Ectodermal cell (in vitro differentiated cells): ENCODE measurements around the gene AP2S1. TPM values are rescaled to one million over a fixed set of nuclear protein-coding genes. Genes with fewer than 3 reads are reported as not detected.

ENCODE experiments used
- H3K27ac ChIP-seq: 2 replicates; pipeline ENCODE4 v1.7.0; 2013; ENCODE audit warnings: mild to moderate bottlenecking, low read depth, low read length; ENCODE audit not compliant: insufficient read depth, poor library complexity, severe bottlenecking
- H3K27me3 ChIP-seq: 2 replicates; pipeline ENCODE4 v1.7.0; 2013; ENCODE audit warnings: mild to moderate bottlenecking, low read length; ENCODE audit not compliant: insufficient read depth, control insufficient read depth, poor library complexity, severe bottlenecking
- H3K36me3 ChIP-seq: one replicate; pipeline ENCODE4 v1.7.0; 2013; ENCODE audit warnings: low read length; ENCODE audit not compliant: control insufficient read depth, insufficient read depth
- H3K4me1 ChIP-seq: one replicate; pipeline ENCODE4 v1.7.0; 2013; ENCODE audit warnings: low read length; ENCODE audit not compliant: control insufficient read depth, insufficient read depth
- H3K4me3 ChIP-seq: 2 replicates; pipeline ENCODE4 v1.7.0; 2013; ENCODE audit warnings: low read depth, low read length, control low read depth; ENCODE audit not compliant: insufficient read depth
- H3K9me3 ChIP-seq: 2 replicates; pipeline ENCODE4 v1.7.0; 2013; ENCODE audit warnings: mild to moderate bottlenecking, low read length, moderate library complexity; ENCODE audit not compliant: control insufficient read depth
- WGBS, 2 experiments: methylation state at CpG; one replicate each; pipeline ENCODE4 v1.1.7; 2013; ENCODE audit warnings: missing lambda C conversion rate in 2 of 2; 5-methylcytosine and 5-hydroxymethylcytosine counted together
- polyA plus RNA-seq, 4 experiments: library from polyadenylated mRNA; stranded (reverse); fragments of 50-300 nt; gene quantifications; one replicate each; pipeline ENCODE4 v1.2.3, GENCODE V29; 2013

Gene AP2S1
- 189 TPM for polyA plus RNA-seq (2013, experiment 1 of 4)
- 175 TPM for polyA plus RNA-seq (2013, experiment 2 of 4)
- polyA plus RNA-seq (2013, experiment 3 of 4): 217 TPM
- 216 TPM for polyA plus RNA-seq (2013, experiment 4 of 4)

DNA sequence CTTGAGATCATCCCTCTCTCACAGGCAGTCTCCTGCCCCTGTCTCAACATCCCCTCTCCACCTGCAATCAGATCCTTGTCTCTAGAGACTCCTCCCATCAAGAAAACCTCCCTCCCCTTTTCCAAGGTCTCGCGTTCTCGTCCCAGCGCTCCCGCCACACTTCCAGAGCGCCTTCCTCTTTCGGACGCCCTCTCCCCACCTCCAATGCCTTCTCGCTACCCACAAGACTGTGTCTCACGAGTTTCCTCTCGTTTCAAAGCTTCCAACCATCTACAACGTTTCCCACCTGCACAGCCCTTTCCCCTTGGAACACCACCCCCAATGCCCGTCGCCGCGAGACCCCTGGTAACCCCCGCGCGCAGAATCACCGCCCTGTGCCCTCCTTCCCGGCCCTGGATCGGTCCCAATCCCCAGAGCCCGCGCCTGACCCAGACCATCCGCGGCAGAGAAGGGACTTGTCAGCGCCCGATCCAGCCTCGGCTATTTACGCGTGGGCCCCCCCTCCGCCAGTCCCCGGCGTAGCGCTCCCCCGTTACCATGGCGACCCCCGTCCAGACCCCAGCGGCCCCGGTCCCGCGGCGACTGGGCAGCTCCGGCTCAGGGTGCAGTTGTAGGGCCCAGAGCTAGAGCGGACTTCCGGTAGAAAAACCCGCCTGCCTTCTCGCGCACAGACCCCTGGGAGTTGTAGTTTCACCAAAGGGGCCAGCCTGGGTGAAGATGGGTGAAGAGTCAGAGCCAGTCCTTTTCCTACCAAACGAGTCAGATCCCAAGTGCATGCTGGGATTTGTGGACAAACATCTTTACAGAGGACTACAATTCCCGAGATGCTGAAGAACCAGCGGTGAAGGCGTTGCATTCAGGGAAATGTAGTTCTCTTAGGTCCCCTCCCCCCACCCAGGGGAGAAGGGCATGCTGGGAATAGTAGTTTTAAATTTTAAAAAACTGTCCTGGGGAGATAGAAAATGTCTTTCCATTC is at the start of gene AP2S1:
Gene AP2S1 (minus strand): TSS at position 619 of the 976 bp plus-strand sequence. CDS start 80 bp downstream, at position 539.
- 0% methylated on average over 53 of the region's 53 CpGs for WGBS, 2 experiments
- H3K27me3 ChIP-seq: peaks cover 5% of the 10 kb centered on the region
- peak within 1 kb of the TSS; percentile 92 for H3K27ac ChIP-seq
- H3K36me3 ChIP-seq: peaks cover 6% of the 10 kb centered on the region
- peak within 1 kb of the TSS; percentile 96 for H3K4me3 ChIP-seq
- H3K4me1 ChIP-seq: no peaks in the 10 kb centered on the region
- H3K9me3 ChIP-seq: no peaks in the 10 kb centered on the region

DNA sequence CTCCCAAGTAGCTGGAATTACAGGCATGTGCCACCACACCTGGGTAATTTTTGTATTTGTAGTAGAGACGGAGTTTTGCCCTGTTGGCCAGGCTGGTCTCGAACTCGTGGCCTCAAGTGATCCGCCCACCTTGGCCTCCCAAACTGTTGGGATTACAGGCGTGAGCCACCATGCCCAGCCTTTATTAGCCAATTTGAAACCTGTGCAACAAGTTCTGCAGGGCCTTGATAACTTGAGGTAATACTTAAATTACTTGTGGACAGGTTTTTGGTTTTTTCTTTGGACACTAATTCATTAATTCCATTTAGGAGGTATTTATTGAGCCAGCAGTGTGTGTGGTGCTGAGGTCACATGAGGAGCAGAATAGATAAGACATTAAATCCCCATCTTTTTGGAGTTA is 49.7 kb upstream of the AP2S1 start:
- H3K4me1 ChIP-seq: peaks cover 9% of the 10 kb centered on the region
- H3K9me3 ChIP-seq: no peaks in the 10 kb centered on the region
- no peak overlapping the region for H3K4me3 ChIP-seq
- H3K27me3 ChIP-seq: no peaks in the 10 kb centered on the region
- 89 to 93% methylated on average over 5 of the region's 5 CpGs for WGBS, 2 experiments
- no peak overlapping the region for H3K27ac ChIP-seq
- H3K36me3 ChIP-seq: no peaks in the 10 kb centered on the region

DNA sequence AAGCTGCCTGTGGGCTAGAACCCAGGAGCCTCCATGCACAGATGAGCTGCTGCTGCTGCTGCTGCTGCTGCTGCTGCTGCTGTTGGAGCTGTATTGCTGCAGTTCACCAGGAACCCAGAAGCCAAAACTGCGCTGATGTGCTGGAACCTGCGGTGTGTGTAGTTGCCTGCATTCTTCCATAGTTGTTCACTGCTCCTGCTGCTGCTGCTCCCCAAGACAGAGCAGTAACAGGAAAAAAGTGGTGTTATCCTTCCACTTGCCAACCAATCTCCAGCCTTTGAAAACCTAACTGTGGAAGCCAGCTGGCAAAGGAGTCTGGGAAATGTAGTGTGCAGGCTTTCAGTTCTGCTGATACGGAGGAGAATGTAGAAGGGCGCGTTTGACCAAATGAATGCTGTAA is 48.1 kb upstream of the AP2S1 start:
- 92 to 95% methylated on average over 5 of the region's 5 CpGs for WGBS, 2 experiments
- no peaks in the 10 kb centered on the region for H3K36me3 ChIP-seq
- H3K4me1 ChIP-seq: peaks cover 2% of the 10 kb centered on the region
- H3K27me3 ChIP-seq: no peaks in the 10 kb centered on the region
- no peak overlapping the region for H3K4me3 ChIP-seq
- H3K27ac ChIP-seq: no peak overlapping the region
- no peaks in the 10 kb centered on the region for H3K9me3 ChIP-seq

DNA sequence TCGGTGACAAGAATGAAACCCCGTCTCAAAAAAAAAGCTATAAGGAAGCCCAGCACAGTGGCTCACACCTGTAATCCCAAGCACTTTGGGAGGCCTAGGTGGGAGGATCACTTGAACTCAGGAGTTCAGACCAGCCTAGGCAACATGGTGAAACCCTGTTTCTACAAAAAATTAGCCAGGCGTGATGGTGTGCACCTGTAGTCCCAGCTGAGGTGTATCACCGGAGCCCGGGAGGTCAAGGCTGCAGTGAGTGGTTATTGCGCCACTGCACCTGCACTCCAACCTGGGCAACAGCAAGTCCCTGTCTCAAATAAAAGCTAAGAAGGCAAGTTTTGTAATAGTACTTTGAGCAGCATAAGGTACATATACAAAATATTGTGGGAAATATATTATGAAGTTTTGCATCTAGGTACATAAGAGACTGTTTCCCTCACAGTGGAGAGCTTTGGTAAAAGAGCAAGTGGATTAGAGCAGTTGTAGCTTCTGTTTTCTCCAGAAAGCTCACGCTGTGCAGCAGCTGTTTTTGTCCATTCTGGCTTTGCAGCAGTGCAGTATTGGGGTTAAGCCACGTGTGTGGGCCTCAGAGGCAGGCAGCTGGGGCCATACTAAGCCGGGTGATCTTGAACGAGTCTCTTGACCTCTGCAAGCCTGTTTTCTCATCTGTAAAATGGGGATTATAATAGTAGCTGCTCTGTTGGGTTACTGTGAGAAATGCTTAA is 45.6 kb upstream of the AP2S1 start:
- no peaks in the 10 kb centered on the region for H3K4me1 ChIP-seq
- H3K4me3 ChIP-seq: no peak overlapping the region
- no peaks in the 10 kb centered on the region for H3K27me3 ChIP-seq
- no peaks in the 10 kb centered on the region for H3K36me3 ChIP-seq
- no peaks in the 10 kb centered on the region for H3K9me3 ChIP-seq
- 93 to 94% methylated on average over 10 of the region's 10 CpGs for WGBS, 2 experiments
- no peak overlapping the region for H3K27ac ChIP-seq

DNA sequence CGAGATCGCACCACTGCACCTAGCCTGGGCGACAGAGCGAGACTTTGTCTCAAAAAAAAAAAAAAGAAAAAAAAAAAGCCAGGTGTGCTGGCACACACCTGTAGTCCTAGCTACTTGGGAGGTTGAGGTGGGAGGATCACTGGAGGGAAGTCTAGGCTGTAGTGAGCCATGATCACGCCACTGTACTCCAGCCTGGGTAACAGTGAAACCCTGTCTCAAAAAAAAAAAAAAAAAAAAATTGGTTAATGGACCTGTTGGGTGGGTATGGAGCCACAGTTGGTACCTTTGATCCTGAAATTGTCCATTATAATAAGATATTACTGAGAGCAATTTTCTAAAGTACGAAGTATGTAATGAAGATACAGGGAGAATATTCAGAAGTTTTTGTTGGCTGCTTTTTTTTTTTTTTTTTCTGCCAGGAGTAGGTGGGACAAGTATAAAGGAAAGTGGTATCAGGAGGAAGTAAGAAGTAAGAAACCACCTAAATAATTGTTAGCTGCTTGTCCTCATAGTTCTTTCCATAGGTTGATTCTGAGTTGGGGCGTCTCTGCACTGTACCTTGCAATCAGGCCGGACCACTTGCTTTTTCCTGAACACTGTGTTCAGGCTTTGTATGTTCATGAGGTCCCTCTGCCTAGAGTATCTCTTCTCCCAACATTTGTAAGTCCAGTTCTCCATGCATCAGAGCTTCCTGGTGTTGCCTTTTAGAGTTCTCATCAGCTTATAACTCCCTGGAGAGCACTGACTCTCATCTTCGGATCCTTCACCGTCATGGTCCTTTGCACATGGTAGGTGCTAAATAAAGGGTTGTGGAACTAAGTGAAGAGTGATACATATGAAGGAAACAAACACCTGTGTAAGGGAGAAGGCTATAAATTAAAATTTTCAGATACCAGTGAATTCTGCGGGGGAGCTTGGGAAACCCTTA is 41.9 kb upstream of the AP2S1 start:
- Histone ChIP-seq H3K9me3 (no peaks in the 10 kb centered on the region), H3K4me3 (no peak overlapping the region), H3K27ac (no peak overlapping the region), H3K4me1 (no peaks in the 10 kb centered on the region), H3K36me3 (no peaks in the 10 kb centered on the region), H3K27me3 (no peaks in the 10 kb centered on the region)
- 96% methylated on average over 11 of the region's 11 CpGs for WGBS, 2 experiments

DNA sequence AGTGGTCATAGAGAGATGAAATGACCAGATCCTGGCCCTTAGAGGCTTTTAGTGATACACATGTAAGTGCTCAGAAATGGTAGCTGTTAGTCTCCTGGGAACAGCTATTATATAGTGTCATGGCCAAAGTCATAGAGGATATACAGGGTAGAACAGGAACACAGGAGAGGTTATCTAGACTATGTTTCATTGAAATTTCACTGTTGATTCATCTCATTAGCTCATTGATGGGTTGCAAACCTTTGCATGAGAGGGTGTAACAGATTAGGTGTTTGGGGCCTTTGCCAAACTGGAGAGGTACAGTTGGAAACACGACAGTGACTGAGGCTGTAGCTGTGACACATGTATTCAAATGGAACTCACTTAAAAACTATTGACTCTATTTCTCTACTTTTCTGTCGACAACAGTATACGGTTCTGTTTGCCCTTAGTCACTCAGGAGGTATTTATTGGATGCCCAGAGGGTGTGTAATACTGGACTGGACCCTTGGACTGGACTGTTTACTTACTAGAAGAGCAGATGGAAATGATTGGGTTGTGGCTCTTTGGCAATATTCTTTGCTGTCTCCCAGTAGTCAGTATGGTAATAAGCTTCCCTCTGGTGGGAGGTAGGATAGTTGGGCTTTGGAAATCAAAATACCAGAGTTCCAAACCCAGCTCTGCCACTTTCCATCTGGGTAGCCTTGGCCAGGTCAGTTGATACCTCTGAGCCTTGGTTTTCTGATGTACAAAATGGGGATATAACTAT is 40.0 kb upstream of the AP2S1 start:
- Histone ChIP-seq H3K4me1 (no peaks in the 10 kb centered on the region), H3K27ac (no peak overlapping the region), H3K9me3 (no peaks in the 10 kb centered on the region), H3K36me3 (no peaks in the 10 kb centered on the region), H3K4me3 (no peak overlapping the region), H3K27me3 (no peaks in the 10 kb centered on the region)
- WGBS, 2 experiments: 90 to 93% methylated on average over 3 of the region's 3 CpGs

DNA sequence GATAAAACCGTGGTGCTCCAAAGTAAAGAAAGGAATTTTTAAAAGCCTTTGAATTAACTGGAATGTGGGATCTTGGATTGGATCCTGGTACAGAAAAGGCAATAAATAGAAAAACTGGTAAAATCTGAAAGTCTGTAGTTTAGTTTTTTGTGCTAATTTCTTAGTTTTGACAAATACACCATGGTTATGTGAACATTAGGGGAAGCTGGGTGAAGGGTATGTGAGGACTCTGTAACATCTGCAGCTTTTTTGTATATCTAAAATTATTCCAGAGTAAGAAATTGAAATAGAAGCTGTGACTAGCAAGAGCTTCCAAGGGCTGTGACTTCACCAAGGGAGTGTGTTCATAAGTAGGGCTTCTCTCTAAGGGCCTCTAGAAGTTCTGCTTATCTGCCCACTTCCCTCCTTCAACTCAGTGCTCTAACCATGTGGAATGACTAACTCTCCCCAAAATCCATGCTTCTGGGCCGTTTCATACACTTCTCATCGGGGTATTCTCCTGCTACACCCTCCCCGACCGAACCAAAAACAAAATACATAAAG is 36.7 kb upstream of the AP2S1 start:
- 94 to 96% methylated on average over 5 of the region's 5 CpGs for WGBS, 2 experiments
- Histone ChIP-seq H3K27ac (no peak overlapping the region), H3K9me3 (no peaks in the 10 kb centered on the region), H3K27me3 (no peaks in the 10 kb centered on the region), H3K4me1 (no peaks in the 10 kb centered on the region), H3K4me3 (no peak overlapping the region), H3K36me3 (no peaks in the 10 kb centered on the region)

DNA sequence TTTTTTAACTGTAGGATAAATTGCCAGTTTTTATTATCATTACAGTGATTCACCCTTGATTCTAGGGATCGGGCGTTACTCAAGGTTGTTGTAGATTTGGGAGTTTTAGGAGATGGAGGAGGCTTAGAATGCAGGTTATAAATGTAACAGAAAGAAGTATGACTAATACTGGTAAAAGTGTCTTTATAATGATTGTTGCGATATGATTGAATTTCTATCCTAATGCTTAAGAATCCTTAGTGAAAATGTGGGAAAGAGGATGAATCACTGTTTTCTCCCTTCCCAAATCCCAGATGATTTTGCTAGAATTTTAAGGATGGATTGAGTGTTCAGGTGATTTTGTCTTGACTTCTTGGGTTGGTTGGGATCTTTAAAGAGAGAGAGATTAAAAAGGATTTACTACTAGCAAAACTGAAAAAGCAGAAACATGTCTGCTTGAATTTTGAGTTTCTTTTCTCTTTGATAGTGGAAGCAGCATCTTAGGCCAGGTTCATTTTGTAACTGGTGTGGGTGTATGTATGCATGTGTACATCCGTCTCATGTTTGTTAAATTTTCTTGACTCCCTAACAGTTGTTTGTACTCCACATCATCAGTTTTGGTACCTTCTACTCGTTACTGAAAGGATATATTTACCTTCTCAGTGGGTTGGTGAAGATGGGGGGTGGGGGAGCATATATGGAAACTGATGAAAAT is 36.0 kb upstream of the AP2S1 start:
- 97 to 99% methylated on average over 5 of the region's 5 CpGs for WGBS, 2 experiments
- no peak overlapping the region for H3K27ac ChIP-seq
- H3K27me3 ChIP-seq: no peaks in the 10 kb centered on the region
- no peak overlapping the region for H3K4me3 ChIP-seq
- no peaks in the 10 kb centered on the region for H3K36me3 ChIP-seq
- H3K9me3 ChIP-seq: no peaks in the 10 kb centered on the region
- H3K4me1 ChIP-seq: peaks cover 5% of the 10 kb centered on the region
